H1 (cell line): ENCODE data around the gene GPSM3. TPM values are rescaled to one million over a fixed set of nuclear protein-coding genes. Genes with fewer than 3 reads are reported as not detected.

Experiments used
- CHD1 ChIP-seq: IDR thresholded peaks from 2 replicates; pipeline ENCODE4 v1.6.1; 2012; ENCODE audit warnings: low read depth, low read length, improper control_type of control experiment
- HDAC2 ChIP-seq, 2 experiments: fragments of 300-600 bp in 1 of 2; sonication (generic) in 1 of 2; IDR thresholded peaks; 2 replicates each; pipeline ENCODE4 v1.6.1; 2011 to 2012; ENCODE audit warnings: low read depth in 2 of 2, low read length in 2 of 2, mild to moderate bottlenecking in 2 of 2, moderate library complexity in 2 of 2, borderline replicate concordance in 1 of 2, inconsistent platforms in 1 of 2
- MAFK ChIP-seq: IDR thresholded peaks from 2 replicates; pipeline ENCODE4 v1.6.1; 2012; ENCODE audit warnings: low read depth, mild to moderate bottlenecking, improper control_type of control experiment, low read length
- POU5F1 ChIP-seq: IDR thresholded peaks from 2 replicates; pipeline ENCODE4 v1.6.1; 2011; ENCODE audit warnings: low read depth, mild to moderate bottlenecking, low read length, moderate library complexity
- RFX5 ChIP-seq: IDR thresholded peaks from 2 replicates; pipeline ENCODE4 v1.6.1; 2011; ENCODE audit warnings: low read depth, low read length, improper control_type of control experiment, borderline replicate concordance
- SP2 ChIP-seq: IDR thresholded peaks from 2 replicates; pipeline ENCODE4 v1.6.1; 2012; ENCODE audit warnings: mild to moderate bottlenecking, low read length, inconsistent platforms
- USF2 ChIP-seq: IDR thresholded peaks from 2 replicates; pipeline ENCODE4 v1.6.1; 2011; ENCODE audit warnings: low read length, improper control_type of control experiment
- polyA plus RNA-seq, 7 experiments: library from polyadenylated mRNA; depleted of rRNA in 3 of 7; stranded (reverse) in 5 of 7; unstranded in 2 of 7; fragments of >200 nt in 5 of 7; fragments of 200-250 nt in 2 of 7; gene quantifications; 1 replicate in 5 of 7; 2 replicates in 1 of 7; 4 replicates in 1 of 7; pipeline versions ENCODE4 v1.2.1 to v1.2.3, GENCODE V29; 2011 to 2013; ENCODE audit warnings: missing spikeins in 2 of 7, mixed read lengths in 2 of 7
- total RNA-seq: library from RNA; stranded (reverse); fragmentation: NEBNext Ultra II Directional; extraction: Animal tissue kit (Norgen Biotek cat#: 25700); gene quantifications from 2 replicates; pipeline ENCODE4 v1.2.1, GENCODE V29; 2021

Gene GPSM3
- total and polyA plus RNA-seq, 2 of the 8 experiments (the other 6 are each of a cell fraction or from before 2014, with no cell fraction given), result 6.6 to 9.8 TPM

DNA sequence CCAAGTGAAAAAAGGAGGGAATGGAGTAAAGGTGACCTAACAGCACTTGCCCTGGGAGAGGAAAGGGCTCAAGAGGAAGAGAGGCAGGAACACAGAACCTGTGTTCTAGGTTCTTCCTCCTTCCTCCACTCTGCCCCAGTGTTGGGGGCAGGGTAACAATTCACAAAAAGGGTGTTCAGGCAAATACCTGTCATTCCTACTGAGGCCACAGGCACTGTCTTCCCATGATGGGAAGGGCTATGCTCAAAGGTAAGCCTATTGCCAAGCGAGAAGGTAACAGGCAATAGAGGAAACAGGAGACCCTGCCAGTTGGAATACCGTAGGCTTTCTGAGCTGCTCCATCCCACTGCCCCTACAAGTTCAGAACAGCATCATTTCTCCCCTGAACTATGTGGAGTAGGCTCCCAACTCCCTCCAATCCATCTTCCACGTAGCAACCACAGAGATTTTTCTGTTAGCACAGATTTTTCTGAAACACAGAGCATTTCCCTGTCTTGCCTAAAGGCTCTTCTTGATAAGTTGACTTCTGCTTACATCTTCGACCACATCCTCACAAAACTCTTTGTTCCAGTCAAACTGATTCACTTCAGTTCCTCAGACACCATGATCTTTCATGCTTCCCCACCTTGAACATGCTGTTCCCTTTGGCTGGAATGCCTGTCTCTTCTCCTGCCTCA, 19.3 kb downstream of the GPSM3 start (continued):
- no peak for TF ChIP-seq USF2
- TF ChIP-seq SP2, result no peak
- no peak for TF ChIP-seq RFX5
- TF ChIP-seq HDAC2 (IDR thresholded peaks at IDR 0.05; ENCODE audit: borderline replicate concordance in 1 of 2, low read depth in 2 of 2, low read length in 2 of 2), result no peak
- TF ChIP-seq POU5F1, result no peak
- no peak for TF ChIP-seq MAFK
- no peak for TF ChIP-seq CHD1
